Left ventricle myocardium inferior (tissue), 1 donor: ENCODE results near the gene CCDC6. TPM values are rescaled to one million over a fixed set of nuclear protein-coding genes. Genes with fewer than 3 reads are reported as not detected.

ENCODE experiments used
- DNase-seq: peaks from one replicate; pipeline ENCODE4 v3.0.0-alpha.2; 2020
- H3K27ac ChIP-seq: fragments of 200-600 bp; replicated peaks from 2 replicates; pipeline ENCODE4 v1.8.0; 2021
- H3K27me3 ChIP-seq: fragments of 200-600 bp; 2 replicates; pipeline ENCODE4 v1.8.0; 2021; ENCODE audit warnings: low read depth
- H3K36me3 ChIP-seq: fragments of 200-600 bp; 2 replicates; pipeline ENCODE4 v1.8.0; 2021
- H3K4me1 ChIP-seq: fragments of 200-600 bp; 2 replicates; pipeline ENCODE4 v1.8.0; 2021
- H3K4me3 ChIP-seq: fragments of 200-600 bp; 2 replicates; pipeline ENCODE4 v1.8.0; 2021; ENCODE audit warnings: mild to moderate bottlenecking, moderate library complexity
- H3K9me3 ChIP-seq: fragments of 200-600 bp; replicated peaks from 2 replicates; pipeline ENCODE4 v1.8.0; 2021
- CTCF ChIP-seq: fragments of 200-600 bp; IDR thresholded peaks from 2 replicates; pipeline ENCODE4 v1.8.0; 2021; ENCODE audit warnings: antibody characterized with exemption, mild to moderate bottlenecking, borderline replicate concordance
- intact Hi-C: fragments of 100-400 bp; cut with micrococcal nuclease; formaldehyde crosslinking; loops from one replicate; pipeline ENCODE4 v1.11.0; 2022
- total RNA-seq: library from RNA; stranded (reverse); fragmentation: NEBNext Ultra II Directional; extraction: Animal tissue kit (Norgen Biotek cat#: 25700); gene quantifications from one replicate; pipeline ENCODE4 v1.2.1, GENCODE V29; 2021
- donor health status: DM: no; HTN: yes; CAD: no; lungs with severe emphysema.

Gene CCDC6
- total RNA-seq, 1 donor from 2014 or later, result 16.4 TPM

GRCh38 chr10:59868696-59869593 is 37.4 kb downstream of the CCDC6 start:
- no peak for TF ChIP-seq CTCF
- intact Hi-C loops, result no loop called here
- Histone ChIP-seq H3K36me3 (no peaks in the 10 kb centered on the region), H3K4me1 (peaks cover 52% of the 10 kb centered on the region), H3K27me3 (no peaks in the 10 kb centered on the region), H3K9me3 (no peaks in the 10 kb centered on the region), H3K4me3 (no peak overlapping the region), H3K27ac (no peak overlapping the region)
- DNase-seq, result no peak

- Histone ChIP-seq H3K9me3 (no peaks in the 10 kb centered on the region), H3K4me1 (peaks cover 42% of the 10 kb centered on the region), H3K4me3 (no peak overlapping the region), H3K27ac (no peak overlapping the region), H3K36me3 (no peaks in the 10 kb centered on the region), H3K27me3 (no peaks in the 10 kb centered on the region)
- intact Hi-C loops, result no loop called here
- no peak for TF ChIP-seq CTCF
- DNase-seq, result no peak
Observed at GRCh38 chr10:59867590-59867989, 38.8 kb downstream of the CCDC6 start.

GRCh38 chr10:59865101-59865500 is 41.3 kb downstream of the CCDC6 start:
- H3K27ac ChIP-seq, result peak overlapping the region; percentile 57
- no peaks in the 10 kb centered on the region for H3K9me3 ChIP-seq
- intact Hi-C loops, result no loop called here
- DNase-seq, result no peak
- no peaks in the 10 kb centered on the region for H3K27me3 ChIP-seq
- H3K36me3 ChIP-seq, result no peaks in the 10 kb centered on the region
- H3K4me1 ChIP-seq, result peaks cover 37% of the 10 kb centered on the region
- peak; percentile 59 for TF ChIP-seq CTCF
- no peak overlapping the region for H3K4me3 ChIP-seq

GRCh38 chr10:59864141-59864962 is 42.0 kb downstream of the CCDC6 start:
- peak overlapping the region; percentile 57 for H3K27ac ChIP-seq
- intact Hi-C loops, result no loop called here
- no peak for DNase-seq
- H3K9me3 ChIP-seq, result no peaks in the 10 kb centered on the region
- H3K4me1 ChIP-seq, result peaks cover 37% of the 10 kb centered on the region
- TF ChIP-seq CTCF, result no peak
- H3K27me3 ChIP-seq, result no peaks in the 10 kb centered on the region
- H3K36me3 ChIP-seq, result no peaks in the 10 kb centered on the region
- no peak overlapping the region for H3K4me3 ChIP-seq

GRCh38 chr10:59859570-59859969 is 46.8 kb downstream of the CCDC6 start:
- no peak for TF ChIP-seq CTCF
- Histone ChIP-seq H3K4me1 (peaks cover 44% of the 10 kb centered on the region), H3K4me3 (no peak overlapping the region), H3K27me3 (no peaks in the 10 kb centered on the region), H3K27ac (no peak overlapping the region), H3K9me3 (no peaks in the 10 kb centered on the region), H3K36me3 (no peaks in the 10 kb centered on the region)
- intact Hi-C loops, result no loop called here
- no peak for DNase-seq
